NCI-H460 (cell line): Measurements from ENCODE around the gene CREB5. TPM values are rescaled to one million over a fixed set of nuclear protein-coding genes. Genes with fewer than 3 reads are reported as not detected.

Experiments used
- DNase-seq: peaks from one replicate; pipeline ENCODE4 v3.0.0-alpha.2; 2016; ENCODE audit warnings: low read depth; ENCODE audit errors: extremely low read depth
- total RNA-seq: library from RNA; depleted of rRNA; stranded (reverse); fragments of >200 nt; shearing (Covaris generic); gene quantifications from 2 replicates; pipeline ENCODE4 v1.2.3, GENCODE V29; 2014

Gene CREB5
- total RNA-seq, 1 experiment from 2014 or later, result 26.1 TPM

GRCh38 chr7:28406192-28406591 lies 6.1 kb upstream of the CREB5 start:
- DNase-seq, result no peak

GRCh38 chr7:28407651-28408050 lies 4.7 kb upstream of the CREB5 start:
- DNase-seq, result peak; percentile 84

DNA sequence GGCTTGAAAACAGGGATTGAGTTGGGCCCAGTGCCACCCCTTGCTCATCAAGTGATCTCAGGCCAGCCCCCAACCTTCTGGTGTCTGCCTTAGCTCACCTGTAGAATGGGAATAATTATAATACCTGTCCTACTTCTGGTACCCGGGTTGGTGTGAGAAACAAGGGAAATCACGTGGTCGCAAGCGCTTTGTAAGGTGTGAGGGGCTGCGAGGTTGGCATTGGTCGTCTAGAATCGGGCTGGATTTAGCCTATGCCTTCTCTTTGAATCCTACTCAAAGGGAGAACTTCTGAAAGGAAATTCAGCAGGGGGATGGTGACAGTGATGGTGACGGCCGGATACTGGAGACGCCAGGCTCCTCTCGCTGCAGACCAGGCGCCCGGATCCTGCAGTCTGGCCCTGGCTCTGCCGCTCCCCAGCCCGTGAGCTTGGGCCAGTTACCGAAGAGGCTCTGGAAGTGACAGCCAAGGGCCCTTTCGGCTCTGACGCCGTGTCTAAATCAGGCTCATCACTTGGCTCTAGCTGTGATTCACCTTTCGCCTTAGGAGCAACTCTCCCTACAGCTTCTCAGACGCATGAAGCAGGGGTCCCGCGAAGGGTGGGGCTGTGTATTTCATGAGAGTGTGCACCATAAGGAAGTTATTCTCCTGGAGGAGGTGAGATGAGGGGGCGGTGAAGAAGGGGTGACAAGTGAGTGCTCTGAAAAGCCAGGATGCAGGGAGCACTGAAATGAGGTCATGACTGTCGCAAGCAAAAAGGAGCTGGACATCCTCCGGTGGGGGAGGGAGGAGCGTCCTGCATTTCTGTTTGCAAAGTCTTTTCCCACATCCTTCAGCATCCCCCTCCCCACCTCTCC lies 4.0 kb upstream of the CREB5 start:
- DNase-seq, result peak; percentile 54

GRCh38 chr7:28408960-28409715 lies 3.2 kb upstream of the CREB5 start:
- peak; percentile 97 for DNase-seq

DNA sequence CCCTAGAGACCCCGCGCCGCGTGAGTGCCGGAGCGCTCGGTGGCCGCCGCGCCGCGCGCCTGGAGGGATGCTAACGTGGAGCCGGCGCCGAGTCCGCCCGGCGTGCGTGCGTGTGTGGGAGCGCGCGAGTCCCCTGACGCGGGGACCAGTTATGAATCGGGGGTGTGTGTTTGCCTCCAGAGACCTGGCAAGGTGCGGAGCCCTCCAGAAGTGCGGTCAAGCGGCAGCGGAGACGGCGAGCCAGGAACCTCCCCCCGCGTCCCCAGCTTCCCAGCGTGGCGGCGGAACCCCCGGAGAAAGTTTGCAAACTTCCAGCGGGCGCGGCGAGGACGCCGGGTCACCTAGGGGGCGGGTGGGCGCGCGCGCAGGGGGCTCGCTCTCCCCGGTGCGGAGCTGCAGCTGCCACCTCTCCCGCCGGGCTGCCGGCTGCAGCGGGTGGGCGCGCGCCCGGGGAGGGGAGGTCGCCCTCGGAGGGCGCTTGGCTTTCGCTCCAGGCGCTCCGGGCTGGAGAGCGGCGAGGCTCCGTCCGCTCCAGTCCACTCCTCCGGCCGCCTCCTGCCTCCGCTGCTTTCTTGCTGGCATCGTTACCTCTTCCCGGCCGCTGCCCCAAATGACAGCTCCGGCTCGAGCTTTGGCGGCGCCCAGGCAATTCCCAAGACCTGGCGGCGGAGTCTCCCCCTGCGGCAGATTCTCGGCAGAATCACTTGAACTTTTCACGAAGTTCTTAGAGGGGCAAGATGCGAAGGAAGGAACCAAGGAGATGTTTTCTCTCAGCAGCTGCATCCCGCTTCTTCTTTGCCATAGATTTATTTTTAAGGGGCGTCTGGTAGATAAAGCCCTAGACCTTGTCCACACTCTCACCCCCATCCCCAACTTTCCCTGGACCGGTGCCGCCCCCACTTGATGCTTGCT lies 2.3 kb upstream of the CREB5 start:
- no peak for DNase-seq

DNA sequence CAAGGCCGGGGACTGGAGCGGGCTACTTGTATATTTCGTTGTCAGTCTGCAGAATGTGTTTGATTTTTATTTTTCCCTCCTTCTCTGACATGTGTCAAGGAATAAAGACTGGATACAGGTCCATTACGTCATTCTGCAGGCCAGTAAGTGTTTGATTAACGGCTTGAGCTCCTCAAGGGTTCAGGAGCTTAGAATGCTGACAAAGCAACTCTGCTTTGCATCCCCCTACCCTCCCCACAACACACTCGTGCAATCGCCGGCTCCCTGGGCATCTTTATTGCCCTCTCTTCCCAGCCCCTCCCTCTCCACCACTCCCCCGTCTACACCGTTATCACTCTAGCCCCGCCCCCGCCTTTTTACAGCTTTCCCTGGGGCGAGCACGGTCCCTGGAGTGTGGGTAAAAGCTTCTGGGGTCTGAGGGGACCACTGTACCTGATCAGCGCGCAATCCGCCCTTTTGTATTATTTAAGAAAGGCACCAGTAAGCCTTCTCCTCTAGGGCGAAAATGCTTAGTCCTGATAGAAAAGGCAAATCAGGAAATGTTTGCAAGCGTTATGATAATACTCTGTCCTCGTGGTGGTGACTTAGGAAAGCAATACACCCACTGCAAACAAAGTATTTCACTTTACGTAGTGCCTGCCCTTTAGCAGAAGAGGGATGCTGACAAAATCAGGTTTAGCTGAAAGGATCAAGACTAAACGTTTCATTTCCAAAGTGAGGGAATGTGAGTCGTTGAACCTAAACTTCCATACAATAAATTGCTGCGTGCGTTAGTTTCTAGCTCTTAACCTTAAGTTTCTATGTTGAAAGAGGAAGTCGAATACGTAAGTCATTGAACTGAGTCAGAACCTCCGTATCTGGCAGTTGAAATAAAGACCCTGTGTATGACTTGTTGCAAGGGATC lies 1.4 kb upstream of the CREB5 start:
- DNase-seq, result peak; percentile 46

DNA sequence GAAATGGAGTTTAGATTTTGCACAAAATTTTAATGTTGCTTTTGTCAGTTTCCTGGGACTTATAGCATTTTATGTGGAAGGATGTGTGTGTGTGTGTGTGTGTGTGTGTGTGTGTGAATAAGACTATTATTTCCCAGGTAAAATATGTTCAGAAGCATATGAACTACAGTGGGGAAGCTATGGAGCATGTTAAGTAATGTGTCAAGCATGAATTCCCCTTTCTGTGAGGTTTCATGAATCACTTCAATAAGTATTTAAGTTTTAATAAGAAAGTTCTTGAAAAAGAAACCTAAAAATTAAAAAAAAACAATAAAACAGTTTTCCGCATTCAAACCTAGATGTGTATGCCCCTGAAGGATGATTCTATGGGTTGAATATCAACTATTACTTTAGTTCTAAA lies 693 bp downstream of the CREB5 start:
- DNase-seq, result no peak

- DNase-seq, result no peak
These were observed 2.1 kb downstream of the CREB5 start for GRCh38 chr7:28414453-28414852.

DNA sequence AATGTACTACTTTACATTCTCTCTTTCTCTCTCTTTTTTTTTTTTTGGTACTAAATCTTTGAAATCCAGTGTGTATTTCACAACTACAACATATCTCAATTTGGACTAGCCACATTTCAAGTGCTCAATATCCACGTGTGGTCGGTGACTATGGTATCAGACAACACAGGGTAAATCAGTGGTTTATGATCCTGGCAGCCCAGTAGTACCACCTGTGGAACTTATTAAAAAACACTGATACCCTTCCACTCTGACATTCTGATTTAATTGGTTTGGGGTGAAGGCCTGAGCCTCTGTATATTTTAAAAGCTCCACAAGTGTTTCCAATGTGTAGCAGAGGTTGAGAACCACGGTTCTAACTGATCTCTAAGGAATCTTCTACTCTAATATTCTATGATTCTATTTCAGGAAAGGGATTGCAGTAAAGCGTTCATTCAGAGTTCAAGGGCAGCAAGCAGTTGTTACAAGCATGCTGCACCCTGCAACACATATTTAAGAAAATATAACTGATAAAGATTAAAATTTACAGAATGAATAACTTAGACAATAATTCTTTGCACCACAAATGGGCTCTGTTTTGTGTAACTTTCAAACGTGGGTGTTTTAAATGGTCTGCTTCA lies 5.1 kb downstream of the CREB5 start:
- no peak for DNase-seq

GRCh38 chr7:28418311-28418710 lies 6.0 kb downstream of the CREB5 start:
- no peak for DNase-seq

GRCh38 chr7:28418966-28419365 lies 6.6 kb downstream of the CREB5 start:
- no peak for DNase-seq

DNA sequence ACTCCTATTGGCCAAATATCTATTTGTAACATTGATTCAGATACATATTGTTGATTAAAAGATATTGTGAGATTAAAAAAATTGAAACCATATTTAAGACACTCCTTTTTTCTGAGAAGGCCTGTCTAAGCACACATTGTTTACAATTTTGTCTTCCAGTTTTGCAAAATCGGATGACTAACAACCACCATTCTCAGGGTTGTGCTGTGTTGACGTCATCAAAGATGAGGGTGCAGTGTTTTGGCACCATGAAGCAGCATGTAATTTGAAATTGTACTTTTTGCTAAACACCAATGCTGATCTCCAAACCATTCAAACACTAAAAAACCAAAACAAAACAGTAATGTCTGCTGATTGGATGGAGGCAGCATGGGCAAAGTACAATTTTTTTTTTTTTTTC lies 7.4 kb downstream of the CREB5 start:
- DNase-seq, result peak; percentile 48

DNA sequence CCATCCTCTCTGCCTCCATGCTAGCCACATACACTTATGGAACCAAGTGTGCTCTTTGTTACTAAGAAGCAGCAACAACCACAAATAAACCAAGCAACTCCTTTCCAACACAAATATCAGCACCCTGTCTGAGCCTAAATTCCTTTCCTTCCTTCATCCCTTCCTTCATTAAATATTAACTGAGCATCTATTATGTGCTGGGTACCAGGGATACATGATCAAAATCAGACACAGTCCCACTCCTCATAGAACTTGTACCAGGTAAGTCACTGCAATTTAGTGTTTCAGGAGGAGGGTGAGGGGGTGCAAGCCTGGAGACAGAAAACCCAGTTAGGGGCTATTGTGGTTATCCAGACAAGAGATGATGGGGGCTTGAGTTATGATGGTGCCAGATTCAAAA lies 10.8 kb downstream of the CREB5 start:
- no peak for DNase-seq

- DNase-seq, result no peak
These were observed 11.7 kb downstream of the CREB5 start for GRCh38 chr7:28423918-28424514.

DNA sequence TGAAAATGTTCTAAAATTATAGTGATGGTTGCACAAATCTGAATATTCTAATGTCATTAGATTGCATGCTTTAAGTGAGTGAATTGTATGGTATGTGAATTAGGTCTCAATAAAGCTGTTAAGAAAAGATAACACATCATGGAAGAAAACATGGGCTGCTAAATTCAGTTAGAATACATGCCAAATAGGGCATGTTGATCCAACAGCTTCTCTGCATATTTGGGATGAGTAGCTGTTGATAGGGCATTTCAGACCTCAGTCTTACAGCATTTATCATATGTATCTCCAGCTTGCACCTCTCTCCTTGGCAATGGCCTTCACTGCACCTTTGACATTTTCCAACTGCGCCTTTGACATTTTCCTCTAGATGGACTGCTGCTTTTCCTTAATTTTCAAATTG lies 13.2 kb downstream of the CREB5 start:
- DNase-seq, result no peak

DNA sequence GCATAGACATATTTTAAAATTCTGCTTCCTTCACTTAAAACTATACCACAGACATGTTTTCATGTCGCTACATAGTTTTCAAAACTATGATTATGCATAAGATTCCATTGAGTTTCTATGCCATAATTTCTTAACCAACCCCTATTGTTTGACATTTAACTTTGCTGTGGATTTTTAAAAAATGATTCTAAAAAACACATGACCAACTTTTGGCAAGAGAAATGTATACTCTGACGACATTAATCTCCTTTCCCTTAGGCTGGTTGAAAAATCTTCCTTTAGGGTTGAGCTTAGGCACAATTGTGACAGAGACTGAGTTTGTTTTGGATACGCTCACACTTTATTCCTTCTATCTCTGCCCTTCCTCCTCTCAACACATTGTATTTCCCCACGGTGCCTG lies 14.9 kb downstream of the CREB5 start:
- DNase-seq, result no peak

DNA sequence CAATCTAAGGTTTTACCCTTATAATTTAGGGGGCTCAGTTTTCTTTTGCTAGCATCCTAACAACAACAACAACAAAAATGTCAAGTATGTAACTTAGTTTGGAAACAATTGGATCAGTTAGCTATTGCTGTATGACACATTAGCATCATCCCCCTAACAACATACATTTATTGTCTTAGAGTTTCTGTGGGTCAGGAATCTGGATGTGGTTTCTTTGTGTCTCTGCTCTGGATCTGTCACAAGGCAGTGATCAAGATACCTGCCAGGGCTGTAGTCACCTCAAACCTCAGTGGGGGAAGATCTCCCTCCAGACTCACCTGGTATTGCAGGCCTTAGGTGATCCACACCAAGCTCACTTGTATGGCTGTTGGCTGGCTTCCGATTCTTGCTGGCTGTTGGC lies 18.3 kb downstream of the CREB5 start:
- DNase-seq, result no peak

DNA sequence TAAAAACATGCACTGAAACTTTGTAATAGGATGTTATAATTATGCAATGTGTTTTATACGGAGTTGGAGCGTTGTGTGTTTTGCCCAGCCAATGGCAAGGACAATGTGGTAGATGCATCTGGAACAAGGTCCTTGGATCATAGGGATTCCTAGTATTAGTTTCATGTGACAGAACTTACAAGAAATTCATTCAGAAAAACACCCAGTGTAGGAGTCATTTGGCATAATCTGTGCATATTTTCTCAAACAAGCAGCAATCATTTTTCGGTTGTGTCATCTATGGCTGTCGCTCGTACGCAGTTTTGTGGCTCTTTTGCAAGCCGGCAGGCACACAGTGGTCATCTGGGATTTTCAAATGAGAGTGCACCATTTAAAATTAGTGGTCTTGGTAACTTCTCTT lies 19.8 kb downstream of the CREB5 start:
- DNase-seq, result no peak

- no peak for DNase-seq
These were observed 20.7 kb downstream of the CREB5 start for GRCh38 chr7:28433039-28433438.
